Measurements from ENCODE around the gene ASCC1. TPM values are rescaled to one million over a fixed set of nuclear protein-coding genes. Genes with fewer than 3 reads are reported as not detected.

Gene ASCC1
- total RNA-seq, 4 donors from 2014 or later: 24.4 to 42.4 (median 35.2) TPM

GRCh38 chr10:72245949-72246525 lies 30.0 kb upstream of the ASCC1 start:
- WGBS, 2 donors (ENCODE audit: low coverage in 1 of 2): 6% methylated on average over 3 of the region's 3 CpGs; no CpG with 5 or more reads in 1 of the 2 donors
- no peaks in the 10 kb centered on the region for H3K36me3 ChIP-seq

GRCh38 chr10:72244573-72245038 lies 28.5 kb upstream of the ASCC1 start:
- WGBS, 2 donors (ENCODE audit: low coverage in 1 of 2): 40 to 50% methylated on average over 3 to 5 of the region's 5 CpGs
- peak overlapping the region; percentile 69 to 94 (median 92) for H3K27ac ChIP-seq
- H3K4me1 ChIP-seq: peaks cover 44 to 84% (median 73%) of the 10 kb centered on the region in 3 donors
- no peaks in the 10 kb centered on the region for H3K36me3 ChIP-seq
- H3K9me3 ChIP-seq: no peaks in the 10 kb centered on the region
- no peaks in the 10 kb centered on the region for H3K27me3 ChIP-seq
- no peak for ATAC-seq
- no peak for TF ChIP-seq CTCF (IDR thresholded peaks at IDR 0.05)
- TF ChIP-seq POLR2AphosphoS5 (IDR thresholded peaks at IDR 0.05): no peak
- TF ChIP-seq POLR2A (IDR thresholded peaks at IDR 0.05): no peak
- TF ChIP-seq EP300 (IDR thresholded peaks at IDR 0.05): no peak
- H3K4me3 ChIP-seq: no peak overlapping the region

More at GRCh38 chr10:72245949-72246525, 30.0 kb upstream of the ASCC1 start:
- Histone ChIP-seq H3K27me3 (no peaks in the 10 kb centered on the region), H3K4me1 (peaks cover 51 to 98% (median 87%) of the 10 kb centered on the region in 3 donors), H3K27ac (peak overlapping the region; percentile 43 to 96 (median 93)), H3K4me3 (no peak overlapping the region), H3K9me3 (no peaks in the 10 kb centered on the region)
- peak; percentile 17 for TF ChIP-seq POLR2AphosphoS5 (IDR thresholded peaks at IDR 0.05)
- TF ChIP-seq EP300 (IDR thresholded peaks at IDR 0.05): no peak
- ATAC-seq: no peak

GRCh38 chr10:72243822-72244437 lies 27.9 kb upstream of the ASCC1 start:
- Histone ChIP-seq H3K27ac (peak overlapping the region; percentile 69 to 94 (median 92)), H3K4me1 (peaks cover 38 to 77% (median 66%) of the 10 kb centered on the region in 3 donors), H3K36me3 (no peaks in the 10 kb centered on the region), H3K27me3 (no peaks in the 10 kb centered on the region), H3K9me3 (no peaks in the 10 kb centered on the region), H3K4me3 (no peak overlapping the region)
- WGBS, 2 donors (ENCODE audit: low coverage in 1 of 2): 19 to 30% methylated on average over 6 of the region's 11 CpGs
- peak; percentile 73 for ATAC-seq
- peak in 3 of 4 experiments; percentile 57 to 69 (median 61) for TF ChIP-seq CTCF (IDR thresholded peaks at IDR 0.05)
- peak; percentile 21 for TF ChIP-seq EP300 (IDR thresholded peaks at IDR 0.05)
- no peak for TF ChIP-seq POLR2A (IDR thresholded peaks at IDR 0.05)
- peak; percentile 92 for TF ChIP-seq POLR2AphosphoS5 (IDR thresholded peaks at IDR 0.05)

- TF ChIP-seq EP300 (IDR thresholded peaks at IDR 0.05) (no peak), POLR2A (IDR thresholded peaks at IDR 0.05) (no peak), CTCF (IDR thresholded peaks at IDR 0.05) (no peak), POLR2AphosphoS5 (IDR thresholded peaks at IDR 0.05) (peak; percentile 83)
- H3K4me3 ChIP-seq: no peak overlapping the region
- peaks cover 0 to 10% of the 10 kb centered on the region in 2 donors for H3K36me3 ChIP-seq
- WGBS, 2 donors (ENCODE audit: low coverage in 1 of 2): 32 to 35% methylated on average over 4 of the region's 4 CpGs
- peak; percentile 54 for ATAC-seq
- peak overlapping the region; percentile 69 to 94 (median 92) for H3K27ac ChIP-seq
- no peaks in the 10 kb centered on the region for H3K27me3 ChIP-seq
- peaks cover 34 to 64% (median 56%) of the 10 kb centered on the region in 3 donors for H3K4me1 ChIP-seq
- no peaks in the 10 kb centered on the region for H3K9me3 ChIP-seq
Observed at GRCh38 chr10:72242675-72243074, 26.6 kb upstream of the ASCC1 start.

- peak overlapping the region in 3 of 4 donors; percentile 91 to 94 (median 92) for H3K27ac ChIP-seq
- no peaks in the 10 kb centered on the region for H3K9me3 ChIP-seq
- no peak overlapping the region for H3K4me3 ChIP-seq
- peaks cover 0 to 19% of the 10 kb centered on the region in 2 donors for H3K36me3 ChIP-seq
- no peak for TF ChIP-seq POLR2AphosphoS5 (IDR thresholded peaks at IDR 0.05)
- no peak for TF ChIP-seq CTCF (IDR thresholded peaks at IDR 0.05)
- no peak for TF ChIP-seq EP300 (IDR thresholded peaks at IDR 0.05)
- TF ChIP-seq POLR2A (IDR thresholded peaks at IDR 0.05): no peak
- no peak for ATAC-seq
- WGBS, 2 donors (ENCODE audit: low coverage in 1 of 2): 92 to 100% methylated on average over 3 to 4 of the region's 8 CpGs
- no peaks in the 10 kb centered on the region for H3K27me3 ChIP-seq
- peaks cover 25 to 55% (median 47%) of the 10 kb centered on the region in 3 donors for H3K4me1 ChIP-seq
Observed at GRCh38 chr10:72241691-72242252, 25.7 kb upstream of the ASCC1 start.

Data from gastroesophageal sphincter (tissue), 4 donors.